SK-N-SH treated with all-trans-retinoic acid at 6 μM for 48 hours (cell line): Measurements from ENCODE around the gene MGST1.
"Not testable (repeated sequence)": the region's sequence is repeated elsewhere in the genome, so short reads cannot be mapped to it uniquely, and the experiment has no call there.

Source experiments
- ATAC-seq: fragments of 200-7000 bp; cut with Tn5 transposase; 3 replicates; pipeline ENCODE4 v1.9.1; 2020; ENCODE audit warnings: mild to moderate bottlenecking, moderate library complexity
- ARNTL ChIP-seq: fragments of 450-650 bp; formaldehyde crosslinking; IDR thresholded peaks from 2 replicates; pipeline ENCODE4 v1.5.0; 2020; ENCODE audit warnings: low read depth, mild to moderate bottlenecking, moderate library complexity, borderline replicate concordance
- BACH2 ChIP-seq: fragments of 250-450 bp; sonication (Bioruptor Pico); IDR thresholded peaks from 2 replicates; pipeline ENCODE4 v1.9.0; 2021; ENCODE audit warnings: mild to moderate bottlenecking, borderline replicate concordance
- CREB5 ChIP-seq: fragments of 250-450 bp; sonication (Bioruptor Pico); IDR thresholded peaks from 2 replicates; pipeline ENCODE4 v1.5.1; 2020; ENCODE audit warnings: low read depth, mild to moderate bottlenecking, moderate library complexity
- CSDC2 ChIP-seq: fragments of 250-450 bp; sonication (Bioruptor Pico); IDR thresholded peaks from 2 replicates; pipeline ENCODE4 v1.5.0; 2020; ENCODE audit warnings: mild to moderate bottlenecking, moderate library complexity
- CSRNP3 ChIP-seq: fragments of 250-450 bp; sonication (Bioruptor Pico); IDR thresholded peaks from 2 replicates; pipeline ENCODE4 v1.5.1; 2021; ENCODE audit warnings: mild to moderate bottlenecking, moderate library complexity
- ESRRG ChIP-seq: fragments of 250-450 bp; sonication (Bioruptor Pico); IDR thresholded peaks from 2 replicates; pipeline ENCODE4 v1.6.1; 2021; ENCODE audit warnings: mild to moderate bottlenecking
- GLIS3 ChIP-seq: fragments of 250-450 bp; sonication (Bioruptor Pico); IDR thresholded peaks from 2 replicates; pipeline ENCODE4 v1.5.0; 2020; ENCODE audit warnings: mild to moderate bottlenecking, moderate library complexity
- ISL1 ChIP-seq: fragments of 250-450 bp; sonication (Bioruptor Pico); IDR thresholded peaks from 2 replicates; pipeline ENCODE4 v2.1.2; 2022; ENCODE audit warnings: mild to moderate bottlenecking, moderate library complexity
- PATZ1 ChIP-seq: fragments of 250-450 bp; sonication (Bioruptor Pico); IDR thresholded peaks from 2 replicates; pipeline ENCODE4 v1.8.0; 2020; ENCODE audit warnings: mild to moderate bottlenecking, moderate library complexity, borderline replicate concordance
- POU6F1 ChIP-seq: fragments of 250-450 bp; sonication (Bioruptor Pico); IDR thresholded peaks from 2 replicates; pipeline ENCODE4 v1.8.0; 2021; ENCODE audit warnings: low read depth, mild to moderate bottlenecking, moderate library complexity, borderline replicate concordance
- PPARA ChIP-seq: fragments of 250-450 bp; sonication (Bioruptor Pico); IDR thresholded peaks from 2 replicates; pipeline ENCODE4 v1.5.0; 2020; ENCODE audit warnings: mild to moderate bottlenecking, borderline replicate concordance
- RARB ChIP-seq: fragments of 250-450 bp; sonication (Bioruptor Pico); IDR thresholded peaks from 2 replicates; pipeline ENCODE4 v1.8.0; 2021; ENCODE audit warnings: mild to moderate bottlenecking, moderate library complexity
- SNAI2 ChIP-seq: fragments of 250-450 bp; sonication (Bioruptor Pico); IDR thresholded peaks from 2 replicates; pipeline ENCODE4 v1.5.0; 2020; ENCODE audit warnings: mild to moderate bottlenecking, moderate library complexity
- TCF4 ChIP-seq: fragments of 250-450 bp; sonication (Bioruptor Pico); IDR thresholded peaks from 2 replicates; pipeline ENCODE4 v1.8.0; 2021; ENCODE audit warnings: mild to moderate bottlenecking, moderate library complexity, borderline replicate concordance
- TOX ChIP-seq: fragments of 250-450 bp; sonication (Bioruptor Pico); IDR thresholded peaks from 2 replicates; pipeline ENCODE4 v1.8.0; 2021; ENCODE audit warnings: mild to moderate bottlenecking, moderate library complexity, borderline replicate concordance
- TSHZ2 ChIP-seq: fragments of 250-450 bp; sonication (Bioruptor Pico); IDR thresholded peaks from 2 replicates; pipeline ENCODE4 v1.5.0; 2020; ENCODE audit warnings: mild to moderate bottlenecking, moderate library complexity
- ZC3H10 ChIP-seq: fragments of 250-450 bp; sonication (Bioruptor Pico); IDR thresholded peaks from 2 replicates; pipeline ENCODE4 v1.5.1; 2021; ENCODE audit warnings: mild to moderate bottlenecking, moderate library complexity
- ZFP3 ChIP-seq: fragments of 250-450 bp; sonication (Bioruptor Pico); IDR thresholded peaks from 2 replicates; pipeline ENCODE4 v1.5.0; 2020; ENCODE audit warnings: mild to moderate bottlenecking, moderate library complexity
- ZFP30 ChIP-seq: fragments of 450-650 bp; formaldehyde crosslinking; IDR thresholded peaks from 2 replicates; pipeline ENCODE4 v1.5.0; 2022; ENCODE audit warnings: mild to moderate bottlenecking, moderate library complexity
- ZNF565 ChIP-seq: fragments of 450-650 bp; formaldehyde crosslinking; conservative IDR thresholded peaks from 2 replicates; pipeline ENCODE4 v1.5.0; 2020; ENCODE audit warnings: low read depth, mild to moderate bottlenecking, moderate library complexity
- ZNF8 ChIP-seq: fragments of 450-650 bp; formaldehyde crosslinking; IDR thresholded peaks from 2 replicates; pipeline ENCODE4 v1.5.0; 2020; ENCODE audit warnings: mild to moderate bottlenecking, moderate library complexity

Gene MGST1

GRCh38 chr12:16382652-16383312, 35.3 kb downstream of the MGST1 start:
- ATAC-seq: not testable (repeated sequence)

GRCh38 chr12:16384732-16385131, 37.3 kb downstream of the MGST1 start:
- no peak for ATAC-seq
- TF ChIP-seq ZC3H10 (CRISPR knock-in tag): no peak
- TF ChIP-seq ZNF565 (CRISPR knock-in tag): no peak
- no peak for TF ChIP-seq RARB (CRISPR knock-in tag)
- TF ChIP-seq GLIS3 (CRISPR knock-in tag): no peak
- no peak for TF ChIP-seq BACH2 (CRISPR knock-in tag)
- TF ChIP-seq TSHZ2 (CRISPR knock-in tag): no peak
- no peak for TF ChIP-seq TCF4
- TF ChIP-seq CSRNP3 (CRISPR knock-in tag): no peak
- no peak for TF ChIP-seq ZFP3 (CRISPR knock-in tag)
- TF ChIP-seq CSDC2 (CRISPR knock-in tag): no peak
- TF ChIP-seq PPARA (CRISPR knock-in tag): no peak
- TF ChIP-seq SNAI2 (CRISPR knock-in tag): no peak

GRCh38 chr12:16385782-16386646, 38.6 kb downstream of the MGST1 start:
- peak; percentile 70 for ATAC-seq
- TF ChIP-seq PPARA (CRISPR knock-in tag) (no peak), ESRRG (CRISPR knock-in tag) (no peak), ARNTL (CRISPR knock-in tag) (no peak), ZFP3 (CRISPR knock-in tag) (no peak), PATZ1 (no peak), ISL1 (CRISPR knock-in tag) (no peak), ZNF8 (CRISPR knock-in tag) (no peak), TOX (CRISPR knock-in tag) (no peak), CSDC2 (CRISPR knock-in tag) (no peak), ZFP30 (CRISPR knock-in tag) (no peak)

- no peak for ATAC-seq
- TF ChIP-seq CREB5 (CRISPR knock-in tag) (no peak), TOX (CRISPR knock-in tag) (no peak), POU6F1 (CRISPR knock-in tag) (no peak), ZNF565 (CRISPR knock-in tag) (no peak), ARNTL (CRISPR knock-in tag) (no peak), ISL1 (CRISPR knock-in tag) (no peak), ESRRG (CRISPR knock-in tag) (no peak), PATZ1 (no peak), TCF4 (no peak)
Measured at GRCh38 chr12:16387919-16388318, 40.5 kb downstream of the MGST1 start.
